K562 (cell line): Measurements from ENCODE around the gene PSG4. TPM values are rescaled to one million over a fixed set of nuclear protein-coding genes. Genes with fewer than 3 reads are reported as not detected.
A peak's percentile ranks its signal among the peaks of the same experiment; 100 is the strongest.
"Not testable (repeated sequence)": the region's sequence is repeated elsewhere in the genome, so short reads cannot be mapped to it uniquely, and the experiment has no call there.

Experiments
- ATAC-seq: fragments of 200-7000 bp; cut with Tn5 transposase; 3 replicates; pipeline ENCODE4 v1.9.1; 2020; ENCODE audit warnings: moderate library complexity
- BruUV-seq: library from RNA; stranded (reverse); fragments of 400-500 nt; replicated peaks from 2 replicates; lab custom pipeline; 2021; lab: Mats Ljungman, UMichigan
- CTCF ChIA-PET: fragments of 300-600 bp; formaldehyde crosslinking; extraction: SDS; loops from one replicate; lab custom pipeline; 2021; ENCODE audit warnings: low intra/inter-chr PET ratio; lab: Yijun Ruan, JAX
- POLR2A ChIA-PET: fragments of 300-600, 350-650 bp; sonication (Branson Sonifier 250); formaldehyde crosslinking; extraction: SDS; loops from one replicate; lab custom pipeline; 2021; ENCODE audit warnings: antibody characterized with exemption, inconsistent platforms; lab: Yijun Ruan, JAX
- DNase-seq, 4 experiments: peaks; one replicate each; pipeline versions ENCODE4 v3.0.0 to v3.0.0-alpha.2; 2011 to 2018; ENCODE audit warnings: low spot score in 3 of 4, mixed read lengths in 3 of 4; ENCODE audit errors: extremely low read depth in 1 of 4
- FAIRE-seq: peaks from 2 replicates; lab custom pipeline; 2011; peaks lifted over from hg19 to GRCh38; lab: Jason Lieb, UNC
- H2AFZ ChIP-seq: 2 replicates; pipeline ENCODE4 v1.6.0; 2011; ENCODE audit warnings: low read depth, low read length, control low read depth, inconsistent platforms
- H3K27ac ChIP-seq: fragments of 200-600 bp; 3 replicates; pipeline ENCODE4 v1.8.0; 2011; ENCODE audit warnings: low read depth, mild to moderate bottlenecking, control low read depth, inconsistent platforms, low read length, moderate library complexity, mixed read lengths; ENCODE audit errors: extremely low read depth
- H3K27me3 ChIP-seq, 2 experiments: fragments of 300-600 bp in 1 of 2; 2 replicates in 1 of 2; 3 replicates in 1 of 2; pipeline versions ENCODE4 v1.6.0 to v1.8.0; 2011; ENCODE audit warnings: inconsistent platforms in 2 of 2, low read length in 2 of 2, mild to moderate bottlenecking in 1 of 2, mixed read lengths in 1 of 2, moderate library complexity in 1 of 2; ENCODE audit not compliant: control insufficient read depth in 2 of 2, insufficient read depth in 2 of 2
- H3K36me3 ChIP-seq: fragments of 300-600 bp; 3 replicates; pipeline ENCODE4 v1.8.0; 2011; ENCODE audit warnings: mild to moderate bottlenecking, low read length, inconsistent platforms; ENCODE audit not compliant: control insufficient read depth, insufficient read depth
- H3K4me1 ChIP-seq, 2 experiments: fragments of 200-600 bp in 1 of 2; replicated peaks in 1 of 2; 2 replicates in 1 of 2; 3 replicates in 1 of 2; pipeline versions ENCODE4 v1.5.1 to v1.8.0; 2011; ENCODE audit warnings: inconsistent platforms in 2 of 2, low read length in 2 of 2, mild to moderate bottlenecking in 1 of 2, mixed read lengths in 1 of 2, moderate library complexity in 1 of 2; ENCODE audit not compliant: control insufficient read depth in 2 of 2, insufficient read depth in 2 of 2
- H3K4me2 ChIP-seq: 2 replicates; pipeline ENCODE4 v1.6.1; 2011; ENCODE audit warnings: low read length, control low read depth, inconsistent platforms, mixed read lengths; ENCODE audit not compliant: insufficient read depth
- H3K4me3 ChIP-seq: fragments of 200-600 bp; sonication (generic), shearing (Covaris generic); 2 replicates; pipeline ENCODE4 v1.5.1; 2016; ENCODE audit warnings: control low read depth, inconsistent platforms
- H3K79me2 ChIP-seq: fragments of 200-600 bp; 3 replicates; pipeline ENCODE4 v1.8.0; 2011; ENCODE audit warnings: low read length, inconsistent platforms; ENCODE audit not compliant: control insufficient read depth, insufficient read depth
- H3K9ac ChIP-seq, 2 experiments: 2 replicates each; pipeline versions ENCODE4 v1.6.0 to v1.6.1; 2011; ENCODE audit warnings: low read depth in 2 of 2, low read length in 2 of 2, control low read depth in 1 of 2, inconsistent platforms in 1 of 2, mild to moderate bottlenecking in 1 of 2, mixed read lengths in 1 of 2; ENCODE audit not compliant: insufficient read depth in 1 of 2
- H3K9me1 ChIP-seq: one replicate; pipeline ENCODE4 v1.6.0; 2011; ENCODE audit warnings: inconsistent platforms, mild to moderate bottlenecking, low read length, moderate library complexity; ENCODE audit not compliant: control insufficient read depth, insufficient read depth
- H3K9me3 ChIP-seq: replicated peaks from 2 replicates; pipeline ENCODE4 v1.5.1; 2011; ENCODE audit warnings: low read depth, low read length, inconsistent platforms; ENCODE audit not compliant: control insufficient read depth, insufficient read depth
- H4K20me1 ChIP-seq: replicated peaks from 2 replicates; pipeline ENCODE4 v1.6.1; 2011; ENCODE audit warnings: low read length, inconsistent platforms, mixed read lengths; ENCODE audit not compliant: control insufficient read depth, insufficient read depth
- BCOR ChIP-seq: fragments of 450-650 bp; IDR thresholded peaks from 2 replicates; pipeline ENCODE4 v1.6.1; 2016
- DACH1 ChIP-seq: fragments of 450-650 bp; IDR thresholded peaks from 2 replicates; pipeline ENCODE4 v1.6.1; 2018; ENCODE audit not compliant: partially characterized antibody
- ESRRA ChIP-seq: fragments of 450-650 bp; IDR thresholded peaks from 2 replicates; pipeline ENCODE4 v1.6.1; 2014; ENCODE audit warnings: low read depth, mild to moderate bottlenecking, moderate library complexity, borderline replicate concordance
- HDAC2 ChIP-seq: fragments of 450-650 bp; IDR thresholded peaks from 2 replicates; pipeline ENCODE4 v1.6.1; 2016; ENCODE audit warnings: mild to moderate bottlenecking
- KDM1A ChIP-seq, 2 experiments: fragments of 450-650 bp; IDR thresholded peaks; 2 replicates each; pipeline ENCODE4 v1.6.1; 2016; ENCODE audit warnings: mild to moderate bottlenecking in 2 of 2
- RAD21 ChIP-seq, 2 experiments: fragments of 250-450 bp in 1 of 2; fragments of 450-650 bp in 1 of 2; sonication (Bioruptor Pico) in 1 of 2; formaldehyde crosslinking in 1 of 2; IDR thresholded peaks in 1 of 2; conservative IDR thresholded peaks in 1 of 2; 2 replicates each; pipeline versions ENCODE4 v1.4.0 to v1.8.0; 2020 to 2022; ENCODE audit warnings: mild to moderate bottlenecking in 2 of 2, moderate library complexity in 1 of 2
- RBM25 ChIP-seq: fragments of 200-400 bp; formaldehyde crosslinking; IDR thresholded peaks from 2 replicates; pipeline ENCODE4 v1.6.1; 2018; ENCODE audit warnings: low read length, low read depth, moderate library complexity; ENCODE audit not compliant: severe bottlenecking
- SMARCA5 ChIP-seq: fragments of 450-650 bp; IDR thresholded peaks from 2 replicates; pipeline ENCODE4 v1.6.1; 2016
- TFAP4 ChIP-seq: sonication (generic); formaldehyde crosslinking; IDR thresholded peaks from 2 replicates; pipeline ENCODE4 v1.8.0; 2022; ENCODE audit warnings: missing genetic modification reagents, mild to moderate bottlenecking, moderate library complexity, borderline replicate concordance
- WGBS: fragments of 100-300 bp; shearing (Covaris generic); methylation state at CpG from one replicate; pipeline ENCODE4 v1.1.6; 2016; ENCODE audit warnings: low coverage, mixed read lengths; ENCODE audit not compliant: insufficient coverage; ENCODE audit errors: missing lambda C conversion rate; 5-methylcytosine and 5-hydroxymethylcytosine counted together
- in situ Hi-C: fragments of 300-500 bp; cut with MboI; formaldehyde crosslinking; loops from 4 replicates; pipeline ENCODE4 v1.15.0; 2018; ENCODE audit warnings: inconsistent platforms, mixed read lengths
- intact Hi-C: fragments of 100-400 bp; cut with micrococcal nuclease; formaldehyde crosslinking; loops from 2 replicates; pipeline ENCODE4 v1.14.2; 2022
- polyA plus RNA-seq, 8 experiments: library from polyadenylated mRNA; depleted of rRNA in 4 of 8; stranded (reverse) in 5 of 8; unstranded in 3 of 8; fragments of >200 nt; fragmentation: Nextera tagmentation in 2 of 8; fragmentation: Illumina TruSeq in 1 of 8; extraction: Ambion mirVana in 2 of 8; extraction: Trizol in 1 of 8; gene quantifications; 2 replicates each; pipeline versions ENCODE4 v1.2.1 to v1.2.3, GENCODE V29; 2011 to 2014; ENCODE audit warnings: inconsistent platforms in 1 of 8, missing spikeins in 1 of 8
- total RNA-seq, 7 experiments: library from RNA; depleted of rRNA in 6 of 7; stranded (reverse); fragments of >200 nt in 6 of 7; fragmentation: Illumina TruSeq in 2 of 7; extraction: Trizol in 2 of 7; gene quantifications; 2 replicates each; pipeline versions ENCODE4 v1.2.1 to v1.2.3, GENCODE V29; 2011 to 2021; ENCODE audit warnings: low replicate concordance in 1 of 7
- TF ChIP-seq, protein P1 (sequence below), 3 experiments: IDR thresholded peaks in 2 of 3; conservative IDR thresholded peaks in 1 of 3; 2 replicates each; pipeline ENCODE4 v1.5.1; 2011 to 2012; ENCODE audit warnings: low read length in 3 of 3, mild to moderate bottlenecking in 3 of 3, control low read depth in 2 of 3, improper control_type of control experiment in 1 of 3, inconsistent platforms in 1 of 3, low read depth in 1 of 3, mixed read lengths in 1 of 3, moderate library complexity in 1 of 3; ENCODE audit not compliant: insufficient read depth in 2 of 3

Gene PSG4
- total and polyA plus RNA-seq, 9 of the 15 experiments (the other 6 are each of a cell fraction or from before 2014, with no cell fraction given) = 0.03 TPM; not detected in 8

DNA sequence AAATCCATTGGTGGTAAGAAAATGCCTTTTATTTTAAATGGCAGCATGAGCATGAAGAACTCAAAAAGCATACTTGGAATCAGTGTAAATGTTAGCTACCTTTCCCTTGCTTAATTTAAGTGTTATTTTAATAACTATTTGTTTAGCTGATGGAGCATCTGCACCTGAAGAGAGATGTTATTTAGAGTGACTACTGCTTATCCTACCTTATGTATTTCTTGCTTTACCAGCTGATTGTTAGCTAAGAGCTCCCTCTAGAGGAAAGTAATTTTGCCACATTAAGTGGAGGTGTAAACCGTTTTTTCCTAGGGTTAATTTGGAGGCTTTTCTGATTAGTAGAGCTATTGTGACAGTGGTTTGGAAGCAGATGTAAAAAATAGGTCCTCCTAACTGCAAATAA, 21.5 kb upstream of the PSG4 start:
- H3K36me3 ChIP-seq, H3K9me1 ChIP-seq, H3K79me2 ChIP-seq, H3K4me3 ChIP-seq, H2AFZ ChIP-seq, DNase-seq, H3K9ac ChIP-seq, H3K4me2 ChIP-seq, H3K9me3 ChIP-seq, POLR2A ChIA-PET, H3K4me1 ChIP-seq, H4K20me1 ChIP-seq, H3K27me3 ChIP-seq, H3K27ac ChIP-seq, intact Hi-C loops, ATAC-seq, BruUV-seq, in situ Hi-C loops: not testable (repeated sequence)
- peak; percentile 88 for FAIRE-seq
- TF ChIP-seq KDM1A (IDR thresholded peaks at IDR 0.05) (peak; percentile 17 to 66; a peak in 2 of 4 replicates), RBM25 (peak; percentile 95), RAD21 (CRISPR knock-in tag; conservative IDR thresholded peaks at IDR 0.05 in 1 of 2, IDR thresholded peaks at IDR 0.05 in 1 of 2) (peak in 1 of 2 experiments; percentile 66; a peak in 2 of 4 replicates), HDAC2 (0 out of 2 replicates have a peak, but pooled peaks have one; percentile 29), BCOR (peak; percentile 94), DACH1 (peak; percentile 89), ESRRA (0 out of 2 replicates have a peak, but pooled peaks have one; percentile 35), SMARCA5 (peak; percentile 96), TFAP4 (CRISPR knock-in tag) (peak; percentile 49; the same call in 1 of the 2 replicates)
- TF ChIP-seq, protein P1, sequence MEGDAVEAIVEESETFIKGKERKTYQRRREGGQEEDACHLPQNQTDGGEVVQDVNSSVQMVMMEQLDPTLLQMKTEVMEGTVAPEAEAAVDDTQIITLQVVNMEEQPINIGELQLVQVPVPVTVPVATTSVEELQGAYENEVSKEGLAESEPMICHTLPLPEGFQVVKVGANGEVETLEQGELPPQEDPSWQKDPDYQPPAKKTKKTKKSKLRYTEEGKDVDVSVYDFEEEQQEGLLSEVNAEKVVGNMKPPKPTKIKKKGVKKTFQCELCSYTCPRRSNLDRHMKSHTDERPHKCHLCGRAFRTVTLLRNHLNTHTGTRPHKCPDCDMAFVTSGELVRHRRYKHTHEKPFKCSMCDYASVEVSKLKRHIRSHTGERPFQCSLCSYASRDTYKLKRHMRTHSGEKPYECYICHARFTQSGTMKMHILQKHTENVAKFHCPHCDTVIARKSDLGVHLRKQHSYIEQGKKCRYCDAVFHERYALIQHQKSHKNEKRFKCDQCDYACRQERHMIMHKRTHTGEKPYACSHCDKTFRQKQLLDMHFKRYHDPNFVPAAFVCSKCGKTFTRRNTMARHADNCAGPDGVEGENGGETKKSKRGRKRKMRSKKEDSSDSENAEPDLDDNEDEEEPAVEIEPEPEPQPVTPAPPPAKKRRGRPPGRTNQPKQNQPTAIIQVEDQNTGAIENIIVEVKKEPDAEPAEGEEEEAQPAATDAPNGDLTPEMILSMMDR (IDR thresholded peaks at IDR 0.05 in 2 of 3, conservative IDR thresholded peaks at IDR 0.05 in 1 of 3; ENCODE audit: insufficient read depth in 2 of 3, low read depth in 1 of 3, low read length in 3 of 3) = peak in 2 of 3 experiments; percentile 14 to 26; a peak in 1 of 6 replicates
- 0% methylated on average over 1 of the region's 1 CpG for WGBS
- CTCF ChIA-PET = interaction anchor here (1.6 kb wide), 1 partner anchor 89 kb away, joined by 3 read pairs; no protein-coding TSS in a partner anchor
